SK-N-SH (cell line): Measurements from ENCODE around the gene SEMA4D. TPM values are rescaled to one million over a fixed set of nuclear protein-coding genes. Genes with fewer than 3 reads are reported as not detected.

Source experiments
- CTCF ChIA-PET: fragments of 300-600, 350-600 bp; formaldehyde crosslinking; extraction: SDS; loops from one replicate; lab custom pipeline; 2021; lab: Yijun Ruan, JAX
- POLR2A ChIA-PET: fragments of 350-600 bp; sonication (Branson Sonifier 250); formaldehyde crosslinking; extraction: SDS; loops from one replicate; lab custom pipeline; 2020; ENCODE audit warnings: antibody characterized with exemption, inconsistent platforms; lab: Yijun Ruan, JAX
- DNase-seq: peaks from one replicate; pipeline ENCODE4 v3.0.0; 2012
- H2AFZ ChIP-seq: fragments of 200-600 bp; sonication (generic); 2 replicates; pipeline ENCODE4 v1.8.1; 2016; ENCODE audit warnings: antibody characterized with exemption, mild to moderate bottlenecking, low read depth
- H3F3A ChIP-seq: fragments of 200-600 bp; sonication (generic); replicated peaks from 2 replicates; pipeline ENCODE3; 2016; ENCODE audit warnings: antibody characterized with exemption, mild to moderate bottlenecking; ENCODE audit not compliant: insufficient read depth
- H3K27ac ChIP-seq, 2 experiments: fragments of 200-500 bp in 1 of 2; fragments of 200-600 bp in 1 of 2; sonication (Bioruptor generic) in 1 of 2; sonication (generic), shearing (Covaris generic) in 1 of 2; 2 replicates each; pipeline versions ENCODE4 v1.5.1 to v1.6.1; 2014 to 2016; ENCODE audit warnings: low read depth in 2 of 2, inconsistent platforms in 1 of 2, low read length in 1 of 2, mild to moderate bottlenecking in 1 of 2, mixed read lengths in 1 of 2
- H3K27me3 ChIP-seq: fragments of 200-600 bp; sonication (generic), shearing (Covaris generic); 2 replicates; pipeline ENCODE4 v1.6.1; 2016; ENCODE audit warnings: mixed run types; ENCODE audit not compliant: insufficient read depth
- H3K36me3 ChIP-seq, 2 experiments: fragments of 200-500 bp in 1 of 2; fragments of 200-600 bp in 1 of 2; sonication (Bioruptor generic) in 1 of 2; sonication (generic) in 1 of 2; replicated peaks in 1 of 2; 2 replicates each; pipeline versions ENCODE3 to v1.5.1; 2014 to 2016; ENCODE audit warnings: low read length in 1 of 2, mild to moderate bottlenecking in 1 of 2; ENCODE audit not compliant: insufficient read depth in 2 of 2, control insufficient read depth in 1 of 2
- H3K4me1 ChIP-seq, 2 experiments: fragments of 200-500 bp in 1 of 2; fragments of 200-600 bp in 1 of 2; sonication (Bioruptor generic) in 1 of 2; sonication (generic), shearing (Covaris generic) in 1 of 2; 2 replicates each; pipeline versions ENCODE4 v1.5.1 to v1.6.1; 2014 to 2016; ENCODE audit warnings: low read depth in 1 of 2, low read length in 1 of 2, mixed run types in 1 of 2; ENCODE audit not compliant: insufficient read depth in 2 of 2, control insufficient read depth in 1 of 2
- H3K4me2 ChIP-seq: fragments of 200-600 bp; sonication (generic), shearing (Covaris generic); 2 replicates; pipeline ENCODE4 v1.6.1; 2017; ENCODE audit warnings: mixed run types
- H3K4me3 ChIP-seq, 2 experiments: fragments of 200-500 bp in 1 of 2; fragments of 200-600 bp in 1 of 2; sonication (Bioruptor generic) in 1 of 2; sonication (generic), shearing (Covaris generic) in 1 of 2; 2 replicates each; pipeline versions ENCODE4 v1.5.1 to v1.8.1; 2014 to 2016; ENCODE audit warnings: low read depth in 2 of 2, inconsistent platforms in 1 of 2, low read length in 1 of 2, mild to moderate bottlenecking in 1 of 2, mixed read lengths in 1 of 2, moderate library complexity in 1 of 2
- H3K79me2 ChIP-seq: fragments of 200-600 bp; sonication (generic); 2 replicates; pipeline ENCODE4 v1.8.1; 2017; ENCODE audit warnings: mild to moderate bottlenecking; ENCODE audit not compliant: insufficient read depth
- H3K9ac ChIP-seq: fragments of 200-600 bp; sonication (generic); 2 replicates; pipeline ENCODE4 v1.6.1; 2017; ENCODE audit warnings: mixed run types
- H3K9me2 ChIP-seq: fragments of 200-600 bp; sonication (generic); 2 replicates; pipeline ENCODE4 v1.6.1; 2017; ENCODE audit warnings: mixed run types
- H3K9me3 ChIP-seq: fragments of 200-600 bp; sonication (generic); 2 replicates; pipeline ENCODE4 v1.6.1; 2017; ENCODE audit warnings: mixed run types, mild to moderate bottlenecking, moderate library complexity
- H4K20me1 ChIP-seq: fragments of 200-600 bp; sonication (generic); 2 replicates; pipeline ENCODE4 v1.6.1; 2017; ENCODE audit warnings: mild to moderate bottlenecking, mixed run types; ENCODE audit not compliant: insufficient read depth
- CHD2 ChIP-seq: fragments of 150-350 bp; IDR thresholded peaks from 2 replicates; pipeline ENCODE4 v1.6.1; 2018; ENCODE audit warnings: low read length; ENCODE audit not compliant: partially characterized antibody
- ELF1 ChIP-seq: IDR thresholded peaks from 2 replicates; pipeline ENCODE4 v1.4.0; 2012
- EZH2phosphoT487 ChIP-seq: fragments of 200-600 bp; sonication (generic); IDR thresholded peaks from 2 replicates; pipeline ENCODE4 v1.6.1; 2017; ENCODE audit warnings: low read depth, mixed run types, mild to moderate bottlenecking, antibody characterized with exemption, moderate library complexity, borderline replicate concordance
- FOXJ3 ChIP-seq: sonication (generic); formaldehyde crosslinking; IDR thresholded peaks from 2 replicates; pipeline ENCODE4 v1.5.1; 2020; ENCODE audit warnings: mild to moderate bottlenecking, missing genetic modification reagents
- GABPA ChIP-seq: IDR thresholded peaks from 2 replicates; pipeline ENCODE4 v1.4.0; 2012; ENCODE audit warnings: low read depth, mild to moderate bottlenecking
- GATA2 ChIP-seq: sonication (generic); formaldehyde crosslinking; IDR thresholded peaks from 2 replicates; pipeline ENCODE4 v1.5.0; 2020; ENCODE audit warnings: mild to moderate bottlenecking, missing genetic modification reagents
- NFIC ChIP-seq: IDR thresholded peaks from 2 replicates; pipeline ENCODE4 v1.4.0; 2012; ENCODE audit warnings: borderline replicate concordance
- NRF1 ChIP-seq: IDR thresholded peaks from 2 replicates; pipeline ENCODE4 v1.6.1; 2012; ENCODE audit warnings: low read depth, mild to moderate bottlenecking, low read length
- POLR2AphosphoS5 ChIP-seq: IDR thresholded peaks from 2 replicates; pipeline ENCODE4 v1.6.1; 2012; ENCODE audit warnings: low read depth, low read length
- RCOR1 ChIP-seq: fragments of 150-350 bp; IDR thresholded peaks from 2 replicates; pipeline ENCODE4 v1.6.1; 2017; ENCODE audit warnings: antibody characterized with exemption, low read length
- RFX5 ChIP-seq: IDR thresholded peaks from 2 replicates; pipeline ENCODE4 v1.6.1; 2012; ENCODE audit warnings: mild to moderate bottlenecking, improper control_type of control experiment, low read length
- SIN3A ChIP-seq: IDR thresholded peaks from 2 replicates; pipeline ENCODE4 v1.6.1; 2012; ENCODE audit warnings: low read depth, mild to moderate bottlenecking, low read length, moderate library complexity, borderline replicate concordance
- TEAD4 ChIP-seq: IDR thresholded peaks from 2 replicates; pipeline ENCODE4 v1.4.0; 2012; ENCODE audit warnings: mild to moderate bottlenecking, borderline replicate concordance; ENCODE audit not compliant: insufficient read depth
- YY1 ChIP-seq: IDR thresholded peaks from 2 replicates; pipeline ENCODE4 v1.4.0; 2012; ENCODE audit warnings: low read depth, mild to moderate bottlenecking
- WGBS: methylation state at CpG from one replicate; pipeline ENCODE4 v1.1.6; 2017; ENCODE audit warnings: low lambda C conversion rate; 5-methylcytosine and 5-hydroxymethylcytosine counted together
- polyA plus RNA-seq, 3 experiments: library from polyadenylated mRNA; depleted of rRNA; stranded (reverse); fragments of >200 nt; gene quantifications; 2 replicates each; pipeline ENCODE4 v1.2.3, GENCODE V29; 2012
- TF ChIP-seq, protein P1 (sequence below): IDR thresholded peaks from 2 replicates; pipeline ENCODE4; 2012
- TF ChIP-seq, protein P2 (sequence below): fragments of 150-350 bp; IDR thresholded peaks from 2 replicates; pipeline ENCODE4 v1.6.1; 2017; ENCODE audit warnings: antibody characterized with exemption, low read length, low read depth, borderline replicate concordance
- TF ChIP-seq, protein P3 (sequence below): fragments of 200-600 bp; sonication (generic); IDR thresholded peaks from 2 replicates; pipeline ENCODE4 v1.6.1; 2017; ENCODE audit warnings: antibody characterized with exemption, mild to moderate bottlenecking, moderate library complexity
- TF ChIP-seq, protein P4 (sequence below): IDR thresholded peaks from 2 replicates; pipeline ENCODE4 v1.4.0; 2012; ENCODE audit warnings: low read depth, borderline replicate concordance

The SEMA4D gene
- polyA plus RNA-seq, 1 of the 3 experiments (the other 2 are of a cell fraction): 4.8 TPM

DNA sequence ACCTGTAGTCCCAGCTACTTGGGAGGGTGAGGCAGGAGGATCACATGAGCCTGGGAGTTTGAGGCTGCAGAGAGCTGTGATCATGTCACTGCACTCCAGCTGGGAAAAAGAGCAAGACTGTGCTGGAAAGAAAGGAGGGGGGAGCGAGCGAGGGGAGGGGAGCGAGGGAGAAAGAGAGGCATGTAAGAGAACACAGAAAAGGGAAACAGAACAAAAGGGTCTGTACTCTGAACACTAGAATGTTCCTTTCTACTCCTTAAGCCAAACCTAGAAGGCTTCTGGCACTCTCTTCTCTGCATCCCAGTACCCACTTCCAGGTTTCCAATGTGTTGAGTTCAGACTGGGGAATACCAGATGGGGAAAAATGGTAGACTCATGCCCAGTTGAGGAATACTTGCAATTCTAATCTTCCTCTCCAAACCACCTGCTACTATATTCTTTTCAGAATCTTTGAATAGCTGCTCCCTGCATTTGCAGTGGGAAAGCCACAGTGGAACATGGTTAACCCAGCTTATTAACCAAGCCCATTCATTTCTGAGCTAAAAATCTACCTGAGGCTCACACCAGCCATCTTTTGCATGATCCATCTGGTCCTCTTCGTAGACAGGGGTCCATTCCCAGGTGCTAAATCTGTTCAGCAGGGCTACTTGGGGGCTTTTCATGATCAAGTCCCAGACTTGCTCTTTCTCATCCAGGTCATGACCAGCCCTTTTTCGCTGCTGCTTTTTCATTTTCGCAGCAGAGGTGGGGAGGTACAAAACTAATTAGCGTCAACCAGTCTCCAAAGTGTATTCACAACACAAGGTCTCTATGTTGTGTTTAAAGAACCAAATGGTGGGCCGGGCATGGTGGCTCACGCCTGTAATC, 34.9 kb downstream of the SEMA4D start:
- Histone ChIP-seq H3K79me2 (no peaks in the 10 kb centered on the region), H3K9me2 (no peaks in the 10 kb centered on the region), H3F3A (no peaks in the 10 kb centered on the region), H3K4me1 (peaks cover 0 to 19% of the 10 kb centered on the region in 2 experiments; a peak in 1 of 4 replicates), H3K4me2 (no peak overlapping the region), H3K36me3 (no peaks in the 10 kb centered on the region), H4K20me1 (no peaks in the 10 kb centered on the region), H3K9me3 (no peaks in the 10 kb centered on the region), H3K9ac (no peak overlapping the region), H3K4me3 (no peak overlapping the region), H3K27me3 (no peaks in the 10 kb centered on the region), H3K27ac (no peak overlapping the region), H2AFZ (no peak overlapping the region)
- TF ChIP-seq, protein P1, sequence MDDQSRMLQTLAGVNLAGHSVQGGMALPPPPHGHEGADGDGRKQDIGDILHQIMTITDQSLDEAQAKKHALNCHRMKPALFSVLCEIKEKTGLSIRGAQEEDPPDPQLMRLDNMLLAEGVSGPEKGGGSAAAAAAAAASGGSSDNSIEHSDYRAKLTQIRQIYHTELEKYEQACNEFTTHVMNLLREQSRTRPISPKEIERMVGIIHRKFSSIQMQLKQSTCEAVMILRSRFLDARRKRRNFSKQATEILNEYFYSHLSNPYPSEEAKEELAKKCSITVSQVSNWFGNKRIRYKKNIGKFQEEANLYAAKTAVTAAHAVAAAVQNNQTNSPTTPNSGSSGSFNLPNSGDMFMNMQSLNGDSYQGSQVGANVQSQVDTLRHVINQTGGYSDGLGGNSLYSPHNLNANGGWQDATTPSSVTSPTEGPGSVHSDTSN: no peak
- TF ChIP-seq RFX5: no peak
- no peak for TF ChIP-seq EZH2phosphoT487
- TF ChIP-seq RCOR1: no peak
- TF ChIP-seq YY1: no peak
- TF ChIP-seq, protein P2, sequence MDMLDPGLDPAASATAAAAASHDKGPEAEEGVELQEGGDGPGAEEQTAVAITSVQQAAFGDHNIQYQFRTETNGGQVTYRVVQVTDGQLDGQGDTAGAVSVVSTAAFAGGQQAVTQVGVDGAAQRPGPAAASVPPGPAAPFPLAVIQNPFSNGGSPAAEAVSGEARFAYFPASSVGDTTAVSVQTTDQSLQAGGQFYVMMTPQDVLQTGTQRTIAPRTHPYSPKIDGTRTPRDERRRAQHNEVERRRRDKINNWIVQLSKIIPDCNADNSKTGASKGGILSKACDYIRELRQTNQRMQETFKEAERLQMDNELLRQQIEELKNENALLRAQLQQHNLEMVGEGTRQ: no peak
- no peak for TF ChIP-seq GABPA
- TF ChIP-seq ELF1: no peak
- no peak for TF ChIP-seq CHD2
- TF ChIP-seq, protein P3, sequence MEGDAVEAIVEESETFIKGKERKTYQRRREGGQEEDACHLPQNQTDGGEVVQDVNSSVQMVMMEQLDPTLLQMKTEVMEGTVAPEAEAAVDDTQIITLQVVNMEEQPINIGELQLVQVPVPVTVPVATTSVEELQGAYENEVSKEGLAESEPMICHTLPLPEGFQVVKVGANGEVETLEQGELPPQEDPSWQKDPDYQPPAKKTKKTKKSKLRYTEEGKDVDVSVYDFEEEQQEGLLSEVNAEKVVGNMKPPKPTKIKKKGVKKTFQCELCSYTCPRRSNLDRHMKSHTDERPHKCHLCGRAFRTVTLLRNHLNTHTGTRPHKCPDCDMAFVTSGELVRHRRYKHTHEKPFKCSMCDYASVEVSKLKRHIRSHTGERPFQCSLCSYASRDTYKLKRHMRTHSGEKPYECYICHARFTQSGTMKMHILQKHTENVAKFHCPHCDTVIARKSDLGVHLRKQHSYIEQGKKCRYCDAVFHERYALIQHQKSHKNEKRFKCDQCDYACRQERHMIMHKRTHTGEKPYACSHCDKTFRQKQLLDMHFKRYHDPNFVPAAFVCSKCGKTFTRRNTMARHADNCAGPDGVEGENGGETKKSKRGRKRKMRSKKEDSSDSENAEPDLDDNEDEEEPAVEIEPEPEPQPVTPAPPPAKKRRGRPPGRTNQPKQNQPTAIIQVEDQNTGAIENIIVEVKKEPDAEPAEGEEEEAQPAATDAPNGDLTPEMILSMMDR: no peak
- no peak for TF ChIP-seq GATA2 (CRISPR knock-in tag)
- TF ChIP-seq NRF1: no peak
- no peak for TF ChIP-seq NFIC
- TF ChIP-seq, protein P4, sequence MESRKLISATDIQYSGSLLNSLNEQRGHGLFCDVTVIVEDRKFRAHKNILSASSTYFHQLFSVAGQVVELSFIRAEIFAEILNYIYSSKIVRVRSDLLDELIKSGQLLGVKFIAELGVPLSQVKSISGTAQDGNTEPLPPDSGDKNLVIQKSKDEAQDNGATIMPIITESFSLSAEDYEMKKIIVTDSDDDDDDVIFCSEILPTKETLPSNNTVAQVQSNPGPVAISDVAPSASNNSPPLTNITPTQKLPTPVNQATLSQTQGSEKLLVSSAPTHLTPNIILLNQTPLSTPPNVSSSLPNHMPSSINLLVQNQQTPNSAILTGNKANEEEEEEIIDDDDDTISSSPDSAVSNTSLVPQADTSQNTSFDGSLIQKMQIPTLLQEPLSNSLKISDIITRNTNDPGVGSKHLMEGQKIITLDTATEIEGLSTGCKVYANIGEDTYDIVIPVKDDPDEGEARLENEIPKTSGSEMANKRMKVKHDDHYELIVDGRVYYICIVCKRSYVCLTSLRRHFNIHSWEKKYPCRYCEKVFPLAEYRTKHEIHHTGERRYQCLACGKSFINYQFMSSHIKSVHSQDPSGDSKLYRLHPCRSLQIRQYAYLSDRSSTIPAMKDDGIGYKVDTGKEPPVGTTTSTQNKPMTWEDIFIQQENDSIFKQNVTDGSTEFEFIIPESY: no peak
- no peak for TF ChIP-seq TEAD4
- TF ChIP-seq SIN3A: no peak
- no peak for TF ChIP-seq FOXJ3
- TF ChIP-seq POLR2AphosphoS5: no peak
- WGBS: 95% methylated on average over 9 of the region's 9 CpGs
- CTCF ChIA-PET: interaction anchor here (1.0 to 1.4 kb wide), 2 partner anchors 15 to 22 kb away, joined by 3 to 4 read pairs; no protein-coding TSS in a partner anchor
- no peak for DNase-seq
- POLR2A ChIA-PET: no interaction called here
